Stomach (tissue), 4 donors: ENCODE measurements around the gene CPNE1.

ENCODE experiments used
- CTCF ChIP-seq, 7 experiments: fragments of 450-650 bp in 4 of 7; fragments of 200-600 bp in 3 of 7; sonication (generic) in 3 of 7; IDR thresholded peaks; one replicate each; pipeline ENCODE4 v1.5.1; 2016 to 2019; ENCODE audit warnings: antibody characterized with exemption in 7 of 7, control low read depth in 2 of 7, mild to moderate bottlenecking in 1 of 7
- POLR2A ChIP-seq, 4 donors: fragments of 450-650 bp; IDR thresholded peaks; one replicate each; pipeline ENCODE4 v1.6.1; 2016; ENCODE audit warnings: antibody characterized with exemption in 4 of 4, control low read depth in 2 of 4, mild to moderate bottlenecking in 1 of 4, moderate library complexity in 1 of 4
- POLR2AphosphoS5 ChIP-seq, 3 donors: sonication (generic); formaldehyde crosslinking; IDR thresholded peaks; one replicate each; pipeline ENCODE4 v1.6.1; 2016; ENCODE audit warnings: antibody characterized with exemption in 3 of 3

GRCh38 chr20:35663516-35664465, 909 bp downstream of the CPNE1 start:
- TF ChIP-seq CTCF (IDR thresholded peaks at IDR 0.05) (no peak), POLR2A (IDR thresholded peaks at IDR 0.05) (no peak), POLR2AphosphoS5 (IDR thresholded peaks at IDR 0.05) (no peak)
